ENCODE results near the gene PAX7. TPM values are rescaled to one million over a fixed set of nuclear protein-coding genes. Genes with fewer than 3 reads are reported as not detected.

The PAX7 gene
- total and polyA plus RNA-seq, 4 donors = 0.03 TPM; not detected in 3

DNA sequence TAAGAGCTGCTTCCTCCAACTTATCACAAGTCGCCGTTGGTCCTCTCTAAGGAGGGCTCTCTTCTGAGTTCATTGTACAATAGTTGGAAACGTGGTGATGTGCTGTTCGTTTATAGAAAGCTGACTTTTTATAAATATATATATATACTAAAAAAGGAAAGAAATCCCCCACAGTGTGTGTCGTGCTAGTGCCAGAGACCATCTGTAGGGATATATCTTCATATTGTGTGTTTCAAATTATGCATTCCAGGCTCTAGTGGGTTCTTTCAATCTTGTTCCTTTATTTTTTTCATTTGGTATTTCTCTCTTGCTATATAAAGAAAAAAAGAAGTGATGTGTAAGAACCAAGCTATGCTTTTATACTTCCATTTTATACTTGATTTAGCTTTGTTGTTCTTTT is 117.0 kb downstream of the PAX7 start:
- Histone ChIP-seq H3K9me3 (ENCODE audit: control insufficient read depth in 4 of 4, insufficient read depth in 3 of 4, low read length in 3 of 4) (peaks cover 0 to 10% (median under 1%) of the 10 kb centered on the region in 4 donors), H3K4me3 (no peak overlapping the region), H3K4me1 (ENCODE audit: control insufficient read depth in 5 of 5, insufficient read depth in 5 of 5, low read length in 5 of 5) (no peaks in the 10 kb centered on the region), H3K27me3 (ENCODE audit: control insufficient read depth in 3 of 3, insufficient read depth in 3 of 3, low read length in 2 of 3) (peaks cover 0 to 10% (median 7%) of the 10 kb centered on the region in 3 donors), H3K27ac (ENCODE audit: low read depth in 1 of 2, low read length in 1 of 2) (no peak overlapping the region), H3K9ac (ENCODE audit: insufficient read depth in 1 of 2, low read length in 2 of 2) (no peak overlapping the region), H3K36me3 (ENCODE audit: control insufficient read depth in 4 of 4, insufficient read depth in 4 of 4, low read length in 4 of 4) (no peaks in the 10 kb centered on the region)
- TF ChIP-seq, protein P1, sequence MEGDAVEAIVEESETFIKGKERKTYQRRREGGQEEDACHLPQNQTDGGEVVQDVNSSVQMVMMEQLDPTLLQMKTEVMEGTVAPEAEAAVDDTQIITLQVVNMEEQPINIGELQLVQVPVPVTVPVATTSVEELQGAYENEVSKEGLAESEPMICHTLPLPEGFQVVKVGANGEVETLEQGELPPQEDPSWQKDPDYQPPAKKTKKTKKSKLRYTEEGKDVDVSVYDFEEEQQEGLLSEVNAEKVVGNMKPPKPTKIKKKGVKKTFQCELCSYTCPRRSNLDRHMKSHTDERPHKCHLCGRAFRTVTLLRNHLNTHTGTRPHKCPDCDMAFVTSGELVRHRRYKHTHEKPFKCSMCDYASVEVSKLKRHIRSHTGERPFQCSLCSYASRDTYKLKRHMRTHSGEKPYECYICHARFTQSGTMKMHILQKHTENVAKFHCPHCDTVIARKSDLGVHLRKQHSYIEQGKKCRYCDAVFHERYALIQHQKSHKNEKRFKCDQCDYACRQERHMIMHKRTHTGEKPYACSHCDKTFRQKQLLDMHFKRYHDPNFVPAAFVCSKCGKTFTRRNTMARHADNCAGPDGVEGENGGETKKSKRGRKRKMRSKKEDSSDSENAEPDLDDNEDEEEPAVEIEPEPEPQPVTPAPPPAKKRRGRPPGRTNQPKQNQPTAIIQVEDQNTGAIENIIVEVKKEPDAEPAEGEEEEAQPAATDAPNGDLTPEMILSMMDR (IDR thresholded peaks at IDR 0.05; ENCODE audit: control extremely low read depth, extremely low read depth) = no peak
- DNase-seq = no peak
- WGBS, 2 donors = 59 to 72% methylated on average over 5 of the region's 5 CpGs
- ATAC-seq (ENCODE audit: insufficient read depth, low FRiP score) = no peak

DNA sequence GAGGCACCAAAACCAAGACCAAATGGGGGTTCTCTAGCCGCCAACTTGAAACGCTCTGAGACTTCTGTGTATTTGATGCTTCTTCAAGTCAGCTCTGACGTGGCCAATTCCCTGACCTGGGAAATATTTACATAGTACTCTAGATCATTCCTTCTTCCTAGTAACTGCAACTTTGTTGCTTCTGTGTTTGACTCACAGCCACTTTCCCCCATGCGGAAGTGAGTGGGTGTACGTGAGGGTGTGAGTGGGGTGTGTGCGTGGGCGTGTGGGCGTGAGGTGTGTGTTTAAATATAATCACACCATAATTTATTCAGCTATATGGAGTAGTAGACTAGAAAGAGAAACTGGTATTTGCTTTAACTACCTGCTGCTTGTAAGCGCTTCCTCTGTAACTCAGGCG is 117.8 kb downstream of the PAX7 start:
- Histone ChIP-seq H3K4me1 (ENCODE audit: control insufficient read depth in 5 of 5, insufficient read depth in 5 of 5, low read length in 5 of 5) (no peaks in the 10 kb centered on the region), H3K9ac (ENCODE audit: insufficient read depth in 1 of 2, low read length in 2 of 2) (no peak overlapping the region), H3K9me3 (ENCODE audit: control insufficient read depth in 4 of 4, insufficient read depth in 3 of 4, low read length in 3 of 4) (peaks cover 0 to 10% (median under 1%) of the 10 kb centered on the region in 4 donors), H3K4me3 (no peak overlapping the region), H3K27ac (ENCODE audit: low read depth in 1 of 2, low read length in 1 of 2) (no peak overlapping the region), H3K27me3 (ENCODE audit: control insufficient read depth in 3 of 3, insufficient read depth in 3 of 3, low read length in 2 of 3) (peaks cover 0 to 7% (median 6%) of the 10 kb centered on the region in 3 donors), H3K36me3 (ENCODE audit: control insufficient read depth in 4 of 4, insufficient read depth in 4 of 4, low read length in 4 of 4) (no peaks in the 10 kb centered on the region)
- ATAC-seq (ENCODE audit: insufficient read depth, low FRiP score) (no peak), DNase-seq (no peak)
- TF ChIP-seq, protein P1 (IDR thresholded peaks at IDR 0.05; ENCODE audit: control extremely low read depth, extremely low read depth) = no peak
- 67 to 79% methylated on average over 10 of the region's 10 CpGs for WGBS, 2 donors

DNA sequence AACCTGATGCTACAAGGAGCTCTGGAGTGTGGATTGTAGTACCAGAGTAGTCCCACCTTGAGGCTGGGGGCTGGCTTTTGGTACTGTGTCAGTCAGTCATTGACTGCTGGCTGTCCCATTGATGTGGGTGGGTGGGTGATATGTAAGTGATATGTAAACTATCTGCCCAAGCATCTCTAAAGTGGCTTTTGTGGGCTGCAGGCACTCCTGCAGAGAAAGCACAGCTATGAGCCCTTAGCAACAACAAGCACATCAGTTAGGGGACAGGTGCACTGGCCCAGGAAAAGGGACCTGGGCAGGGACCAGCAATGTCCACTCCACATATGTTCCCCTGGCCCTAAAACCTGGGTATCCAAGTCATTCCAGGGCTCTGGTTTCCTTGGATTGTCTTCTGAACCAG is 118.9 kb downstream of the PAX7 start:
- peaks cover 0 to 7% (median 4%) of the 10 kb centered on the region in 3 donors for H3K27me3 ChIP-seq (ENCODE audit: control insufficient read depth in 3 of 3, insufficient read depth in 3 of 3, low read length in 2 of 3)
- H3K4me3 ChIP-seq = no peak overlapping the region
- H3K4me1 ChIP-seq (ENCODE audit: control insufficient read depth in 5 of 5, insufficient read depth in 5 of 5, low read length in 5 of 5) = no peaks in the 10 kb centered on the region
- ATAC-seq (ENCODE audit: insufficient read depth, low FRiP score) = no peak
- peaks cover 0 to 10% (median 2%) of the 10 kb centered on the region in 4 donors for H3K9me3 ChIP-seq (ENCODE audit: control insufficient read depth in 4 of 4, insufficient read depth in 3 of 4, low read length in 3 of 4)
- H3K9ac ChIP-seq (ENCODE audit: insufficient read depth in 1 of 2, low read length in 2 of 2) = no peak overlapping the region
- no peak for DNase-seq
- TF ChIP-seq, protein P1 (IDR thresholded peaks at IDR 0.05; ENCODE audit: control extremely low read depth, extremely low read depth) = no peak
- no peaks in the 10 kb centered on the region for H3K36me3 ChIP-seq (ENCODE audit: control insufficient read depth in 4 of 4, insufficient read depth in 4 of 4, low read length in 4 of 4)
- H3K27ac ChIP-seq (ENCODE audit: low read depth in 1 of 2, low read length in 1 of 2) = no peak overlapping the region

DNA sequence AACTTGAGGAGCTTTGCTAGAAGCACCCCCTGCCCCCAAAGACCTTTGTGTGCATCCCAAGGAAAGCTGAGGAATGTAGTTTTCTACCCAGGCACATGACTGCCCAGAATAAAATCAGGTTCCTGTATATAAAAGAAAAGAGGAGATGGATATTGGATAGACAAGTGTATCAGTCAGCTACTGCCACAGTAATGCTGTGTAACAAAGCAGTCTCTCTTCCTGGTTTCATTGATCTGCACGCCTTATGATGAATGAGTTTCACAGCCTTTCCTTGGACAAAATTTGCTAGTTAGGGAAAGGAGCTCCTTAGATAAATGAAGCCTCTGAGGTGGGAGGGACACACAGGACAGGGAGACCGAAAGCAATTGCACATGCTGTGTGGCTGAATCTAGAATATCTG is 120.0 kb downstream of the PAX7 start:
- Histone ChIP-seq H3K36me3 (ENCODE audit: control insufficient read depth in 4 of 4, insufficient read depth in 4 of 4, low read length in 4 of 4) (no peaks in the 10 kb centered on the region), H3K9ac (ENCODE audit: insufficient read depth in 1 of 2, low read length in 2 of 2) (no peak overlapping the region), H3K4me3 (no peak overlapping the region), H3K27me3 (ENCODE audit: control insufficient read depth in 3 of 3, insufficient read depth in 3 of 3, low read length in 2 of 3) (peaks cover 0 to 7% (median 4%) of the 10 kb centered on the region in 3 donors), H3K27ac (ENCODE audit: low read depth in 1 of 2, low read length in 1 of 2) (no peak overlapping the region), H3K4me1 (ENCODE audit: control insufficient read depth in 5 of 5, insufficient read depth in 5 of 5, low read length in 5 of 5) (no peaks in the 10 kb centered on the region), H3K9me3 (ENCODE audit: control insufficient read depth in 4 of 4, insufficient read depth in 3 of 4, low read length in 3 of 4) (peaks cover 0 to 10% (median 2%) of the 10 kb centered on the region in 4 donors)
- DNase-seq = no peak
- TF ChIP-seq, protein P1 (IDR thresholded peaks at IDR 0.05; ENCODE audit: control extremely low read depth, extremely low read depth) = no peak
- ATAC-seq (ENCODE audit: insufficient read depth, low FRiP score) = no peak
- WGBS, 2 donors = 86 to 87% methylated on average over 2 of the region's 2 CpGs
